ENCODE results near the gene PRMT7. TPM values are rescaled to one million over a fixed set of nuclear protein-coding genes. Genes with fewer than 3 reads are reported as not detected.
A peak's percentile ranks its signal among the peaks of the same experiment; 100 is the strongest.

PRMT7 gene
- total RNA-seq, 1 donor from 2014 or later = 50.0 TPM

DNA sequence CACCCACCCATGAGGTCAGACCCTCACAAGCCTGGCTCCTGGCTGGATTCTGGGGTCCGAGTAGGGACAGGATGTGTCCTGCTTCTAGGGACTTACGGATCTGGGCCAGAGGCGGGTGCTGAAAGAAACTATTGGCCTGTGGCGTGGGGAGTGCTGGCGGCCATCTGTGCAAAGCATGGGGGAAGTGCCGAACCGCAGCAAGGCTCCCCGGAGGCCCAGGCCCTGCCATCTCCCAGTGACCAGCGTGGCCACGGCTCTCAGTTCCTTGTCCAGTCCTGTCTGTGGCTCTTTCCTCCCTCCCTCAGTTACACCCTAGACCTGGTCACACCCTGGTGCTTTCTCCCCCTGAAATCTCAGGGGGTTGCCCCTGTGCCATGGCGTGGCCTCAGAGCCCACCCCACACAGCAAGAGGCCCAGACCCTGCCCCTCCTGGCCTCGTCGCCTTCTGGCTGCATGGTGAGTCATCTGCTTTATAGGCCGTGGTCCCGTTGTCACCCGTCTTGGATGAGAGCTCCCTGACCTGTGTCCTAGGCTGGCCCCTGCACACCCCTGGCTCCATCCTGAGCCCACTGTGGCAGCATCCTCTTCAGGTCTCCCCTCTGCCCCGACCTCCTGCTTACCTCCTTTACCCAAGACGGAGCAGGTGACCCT lies 54.5 kb downstream of the PRMT7 start:
- DNase-seq = no peak

DNA sequence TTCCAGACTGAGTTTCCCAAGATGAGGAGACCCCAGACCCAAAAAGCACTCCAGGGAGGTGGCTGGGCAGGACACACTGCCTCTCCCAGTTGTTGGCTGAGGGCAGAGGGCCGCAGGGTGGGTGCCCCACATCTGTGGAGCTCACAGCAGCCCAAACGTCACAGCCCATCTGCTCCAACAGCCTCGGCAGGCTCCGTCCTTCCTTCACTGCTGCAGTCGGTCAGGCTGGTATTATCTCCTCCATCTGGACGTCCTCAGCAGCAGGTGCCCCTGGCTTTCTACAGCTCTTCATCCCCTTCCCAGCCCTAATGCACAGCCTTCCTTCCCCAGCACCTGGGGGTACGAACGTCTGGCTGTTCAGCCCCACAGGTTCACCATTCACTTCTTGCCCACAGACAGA lies 55.2 kb downstream of the PRMT7 start:
- no peak for DNase-seq

DNA sequence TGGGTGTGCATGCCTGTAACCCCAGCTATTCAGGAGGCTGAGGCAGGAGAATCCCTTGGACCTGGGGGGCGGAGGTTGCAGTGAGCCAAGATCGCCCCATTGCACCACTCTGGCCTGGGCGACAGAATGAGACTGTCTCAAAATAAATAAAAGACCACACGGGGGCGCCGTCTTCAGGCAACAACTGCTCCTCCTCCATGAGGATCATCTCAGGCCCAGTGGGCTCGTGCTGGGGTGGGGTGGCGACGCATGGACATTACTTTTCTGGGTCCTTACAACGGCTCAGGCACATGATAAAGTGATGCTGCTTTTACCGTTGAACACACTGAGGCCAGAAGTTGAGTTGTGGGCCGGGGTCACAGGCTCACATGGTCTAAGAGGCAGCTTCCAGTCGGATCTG lies 56.2 kb downstream of the PRMT7 start:
- peak; percentile 67 for DNase-seq

DNA sequence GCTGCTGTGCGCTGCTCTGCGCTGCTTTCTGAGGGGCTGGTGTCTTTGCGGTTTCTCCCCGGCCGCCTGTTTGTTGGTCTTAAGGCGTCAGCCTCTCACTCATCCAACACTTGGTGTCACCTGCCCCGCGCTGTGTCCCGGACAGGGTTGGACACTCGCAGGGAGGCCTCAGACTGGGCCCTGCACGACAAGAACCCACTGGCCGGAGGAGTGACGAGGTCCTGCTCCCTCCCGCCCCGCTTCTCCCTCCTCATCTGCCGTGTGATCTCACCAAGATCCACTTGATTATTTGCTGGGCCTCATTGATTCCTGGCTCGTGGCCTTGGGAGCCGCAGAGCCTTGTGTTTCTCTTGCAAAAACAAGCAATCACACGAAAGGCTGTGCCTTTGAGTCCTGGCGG lies 56.6 kb downstream of the PRMT7 start:
- no peak for DNase-seq

DNA sequence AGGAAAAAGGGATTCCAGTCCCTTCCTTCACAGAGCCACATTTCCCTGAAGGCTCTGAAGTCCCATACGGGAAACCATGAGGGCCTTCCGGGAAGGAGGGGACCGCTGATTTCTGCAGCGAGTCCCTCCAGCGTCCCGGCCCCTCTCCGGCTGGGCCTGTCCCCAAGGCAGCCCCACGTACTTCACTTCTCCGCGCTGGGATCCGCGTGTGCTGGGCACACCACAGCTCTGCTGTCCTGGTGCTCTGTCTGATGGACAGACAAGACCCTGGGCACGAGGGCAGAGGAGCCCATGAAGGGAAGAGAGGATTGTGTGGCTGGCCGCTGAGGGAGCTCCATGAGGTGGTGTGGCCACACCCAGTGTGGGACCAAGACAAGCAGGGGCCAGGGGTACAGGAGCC lies 57.1 kb downstream of the PRMT7 start:
- no peak for DNase-seq

DNA sequence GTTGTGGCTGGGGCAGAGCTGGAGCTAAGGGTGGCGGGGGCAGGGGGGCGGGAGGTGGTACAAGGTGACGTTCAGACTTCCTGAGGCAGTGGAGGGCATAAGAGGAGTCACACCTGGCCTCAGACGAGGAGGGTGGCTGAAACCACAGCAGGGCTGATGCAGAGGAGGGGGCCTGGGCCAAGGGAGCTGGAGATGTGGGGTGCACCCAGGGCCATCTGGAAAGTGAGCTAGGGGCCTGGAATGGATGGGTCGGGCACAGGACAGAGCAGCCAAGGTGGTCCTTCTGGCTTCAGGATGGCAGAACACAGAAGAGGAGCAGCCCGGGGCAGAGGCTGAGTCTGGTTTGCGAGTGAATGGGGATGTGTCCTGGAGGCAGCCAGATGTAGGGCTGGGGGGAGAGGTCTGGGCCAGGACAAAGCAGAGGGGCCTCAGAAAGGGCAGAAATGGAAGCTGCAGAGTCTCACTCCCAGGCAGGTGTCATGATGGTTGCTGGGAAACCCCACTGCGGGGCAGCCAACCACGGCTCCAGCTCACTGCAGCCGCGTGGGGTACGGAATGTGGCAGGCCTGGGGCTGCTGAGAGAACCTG lies 57.6 kb downstream of the PRMT7 start:
- no peak for DNase-seq

DNA sequence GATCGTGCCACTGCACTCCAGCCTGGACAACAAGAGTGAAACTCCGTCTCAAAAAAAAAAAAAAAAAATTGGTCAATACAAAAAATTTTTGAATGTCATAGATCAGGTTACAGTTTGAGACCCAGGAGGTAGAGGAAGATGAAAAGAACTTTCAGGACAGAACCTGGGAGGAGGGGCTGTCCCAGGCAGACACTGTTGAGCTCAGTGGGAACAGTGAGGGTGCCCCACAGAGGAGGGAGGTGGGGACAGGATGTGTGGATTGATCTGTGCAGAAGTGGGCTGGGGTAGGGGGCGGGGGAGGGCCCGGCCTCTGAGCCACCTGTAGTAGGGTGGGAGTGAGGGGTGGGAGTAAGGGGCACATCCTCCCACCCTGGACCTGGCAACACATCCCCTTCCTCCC lies 58.3 kb downstream of the PRMT7 start:
- DNase-seq = no peak

DNA sequence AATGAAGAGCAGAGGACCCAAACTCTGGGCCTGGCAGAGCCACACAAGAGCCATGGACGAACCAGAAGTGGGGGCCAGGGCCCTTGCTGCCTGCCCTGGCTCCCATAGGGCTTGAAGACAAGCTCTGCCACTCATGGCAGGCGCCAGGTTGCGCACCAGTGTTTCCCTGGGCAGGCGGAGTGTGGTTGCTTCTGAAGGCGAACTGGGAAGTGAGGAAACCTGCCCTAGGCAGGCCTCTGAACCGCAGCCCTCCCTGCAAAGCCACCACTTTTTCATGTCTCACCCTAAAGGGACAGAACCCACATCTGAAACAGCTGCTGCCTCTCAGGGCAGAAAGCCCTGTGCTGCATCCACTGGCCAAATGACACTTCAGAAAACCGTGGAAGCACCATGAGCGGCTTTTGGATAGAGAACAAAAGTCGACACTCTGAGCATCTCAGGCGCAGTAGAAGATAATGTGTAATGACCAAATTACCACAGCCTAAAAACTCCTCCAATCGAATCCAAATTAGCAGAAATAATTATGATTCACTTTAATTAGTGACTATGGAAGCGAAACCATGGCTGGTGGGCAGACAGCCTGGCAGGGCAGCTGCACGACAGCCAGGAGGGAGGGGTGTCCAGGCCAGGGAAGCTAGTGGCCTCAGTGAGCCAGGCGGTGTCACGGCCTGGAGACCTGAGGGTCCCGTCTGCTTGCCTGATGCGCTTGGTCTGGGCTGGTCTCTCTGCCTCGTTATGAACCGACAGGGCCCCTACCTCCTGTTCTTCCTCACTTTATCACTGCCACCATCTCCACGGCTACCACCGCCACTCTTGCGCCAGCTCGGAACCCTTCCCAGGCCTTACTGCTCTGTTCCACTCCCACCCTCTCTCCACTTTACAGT lies 59.1 kb downstream of the PRMT7 start:
- DNase-seq = no peak

DNA sequence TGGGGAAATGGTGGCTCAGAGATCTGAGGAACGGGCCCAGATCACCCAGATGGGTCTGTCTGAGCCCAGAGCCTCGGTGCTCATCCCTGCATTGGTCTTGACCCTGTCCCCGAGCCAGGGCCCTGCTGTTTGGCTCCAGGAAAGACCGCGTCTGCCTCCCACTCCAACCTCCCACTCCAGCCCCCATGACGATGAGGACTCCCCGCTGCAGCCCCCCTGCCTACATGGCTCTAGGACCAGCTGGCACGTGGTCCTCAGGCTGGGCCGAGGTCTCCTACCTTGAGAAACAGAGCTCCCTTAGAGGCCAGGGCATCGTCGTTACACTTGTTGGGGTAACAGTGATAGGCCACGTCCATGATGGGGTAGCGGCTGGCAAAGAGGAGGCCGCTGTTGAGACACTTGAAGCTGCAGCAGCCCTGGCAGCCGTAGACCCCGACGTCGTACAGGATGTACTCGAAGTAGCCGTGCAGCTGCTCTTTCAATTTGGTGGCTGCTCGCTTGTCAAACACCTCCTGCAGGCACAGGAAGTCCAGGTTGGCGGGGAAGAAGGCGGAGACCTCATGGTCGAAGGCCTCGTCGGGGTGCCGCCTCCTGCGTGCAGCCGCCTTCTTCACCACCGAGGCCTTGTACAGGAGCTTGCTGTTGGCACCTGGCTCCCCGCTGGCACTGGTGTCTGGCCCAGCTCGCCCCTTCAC lies 59.9 kb downstream of the PRMT7 start:
- no peak for DNase-seq

DNA sequence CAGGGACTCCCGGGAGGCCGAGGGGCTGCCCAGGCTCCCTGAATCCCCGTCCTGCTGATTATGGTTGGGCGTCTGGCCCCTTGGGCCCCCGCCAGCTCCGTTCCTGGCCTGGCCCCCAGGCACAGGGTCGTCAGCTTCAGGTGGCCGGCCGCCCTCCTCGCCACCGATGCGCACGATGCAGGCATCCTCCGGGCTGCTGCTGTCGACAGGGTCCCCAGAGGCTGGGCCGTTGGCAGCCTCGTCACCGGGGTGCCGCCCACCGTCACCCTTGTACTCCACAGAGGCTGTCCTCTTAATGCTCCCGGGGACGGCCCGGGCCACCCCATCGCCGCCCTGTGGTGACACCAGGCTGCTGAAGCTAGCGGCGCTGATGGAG lies 60.4 kb downstream of the PRMT7 start:
- no peak for DNase-seq

DNA sequence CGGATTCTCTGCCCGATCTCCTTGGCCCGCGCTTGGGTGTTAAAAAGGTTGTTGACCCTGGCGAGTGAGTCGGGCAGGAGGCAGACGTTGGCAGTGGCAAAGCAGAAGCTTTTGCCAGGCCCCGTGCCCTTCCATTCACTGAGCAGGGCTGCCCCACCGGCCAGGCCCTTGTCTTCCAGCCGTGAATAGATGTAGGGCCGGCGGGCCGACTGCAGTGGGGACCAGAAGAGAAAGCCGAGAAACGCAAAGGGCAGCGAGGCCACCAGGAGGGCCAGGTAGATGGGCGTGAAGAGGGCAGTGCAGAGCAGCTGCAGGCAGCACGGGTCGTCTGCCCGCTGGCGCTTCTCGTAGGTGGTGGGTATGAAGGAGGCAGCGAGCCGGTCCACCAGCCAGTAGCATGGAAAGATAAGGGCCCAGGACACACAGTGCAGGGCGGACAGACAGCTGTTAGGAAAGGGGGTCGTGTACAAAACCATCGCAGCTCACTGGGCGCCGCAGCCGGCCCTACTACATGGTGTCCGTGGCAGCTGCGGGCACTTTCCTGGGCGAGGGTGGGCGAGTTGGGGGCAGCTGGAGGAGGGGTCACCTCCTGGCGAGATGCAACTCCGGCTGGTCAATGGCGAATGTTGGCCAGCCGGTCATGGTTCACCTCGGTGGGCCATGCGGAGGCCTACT lies 61.0 kb downstream of the PRMT7 start:
- no peak for DNase-seq

DNA sequence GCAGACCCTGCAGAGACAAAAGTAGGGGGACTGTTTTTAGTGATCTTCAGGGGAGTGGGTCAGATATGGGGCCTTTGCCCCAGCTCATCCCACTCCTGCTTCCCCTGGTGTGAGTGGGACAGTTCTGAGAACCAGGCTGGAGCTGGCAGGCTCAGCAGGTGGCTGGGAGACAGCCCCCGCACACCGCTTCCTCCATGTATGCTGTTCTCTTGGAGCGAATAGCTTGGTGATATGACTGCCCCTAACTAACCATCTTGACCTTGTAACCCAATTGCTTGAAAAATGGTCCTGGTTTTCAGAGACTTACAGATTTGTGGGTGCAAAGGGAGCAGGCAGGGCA lies 61.5 kb downstream of the PRMT7 start:
- no peak for DNase-seq

DNA sequence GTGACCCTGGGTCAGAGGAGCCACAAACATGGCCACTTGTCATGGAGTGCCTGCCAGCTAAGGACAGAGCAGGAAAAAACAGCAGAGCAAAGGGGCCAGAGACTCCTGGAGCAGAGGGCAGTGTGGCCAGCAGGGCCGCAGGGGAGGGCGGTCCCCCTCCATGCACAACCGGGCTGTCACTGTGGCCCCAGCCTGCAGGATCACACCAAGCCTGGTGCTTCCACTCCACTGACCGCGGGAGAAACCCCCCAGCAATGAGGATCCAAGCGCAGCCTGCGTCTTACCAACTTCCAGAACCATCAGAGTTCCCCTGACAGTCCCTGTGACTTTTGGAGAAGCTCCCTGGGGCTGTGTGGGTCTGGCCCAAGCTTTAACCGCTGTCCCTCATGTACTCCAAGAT lies 62.0 kb downstream of the PRMT7 start:
- no peak for DNase-seq

DNA sequence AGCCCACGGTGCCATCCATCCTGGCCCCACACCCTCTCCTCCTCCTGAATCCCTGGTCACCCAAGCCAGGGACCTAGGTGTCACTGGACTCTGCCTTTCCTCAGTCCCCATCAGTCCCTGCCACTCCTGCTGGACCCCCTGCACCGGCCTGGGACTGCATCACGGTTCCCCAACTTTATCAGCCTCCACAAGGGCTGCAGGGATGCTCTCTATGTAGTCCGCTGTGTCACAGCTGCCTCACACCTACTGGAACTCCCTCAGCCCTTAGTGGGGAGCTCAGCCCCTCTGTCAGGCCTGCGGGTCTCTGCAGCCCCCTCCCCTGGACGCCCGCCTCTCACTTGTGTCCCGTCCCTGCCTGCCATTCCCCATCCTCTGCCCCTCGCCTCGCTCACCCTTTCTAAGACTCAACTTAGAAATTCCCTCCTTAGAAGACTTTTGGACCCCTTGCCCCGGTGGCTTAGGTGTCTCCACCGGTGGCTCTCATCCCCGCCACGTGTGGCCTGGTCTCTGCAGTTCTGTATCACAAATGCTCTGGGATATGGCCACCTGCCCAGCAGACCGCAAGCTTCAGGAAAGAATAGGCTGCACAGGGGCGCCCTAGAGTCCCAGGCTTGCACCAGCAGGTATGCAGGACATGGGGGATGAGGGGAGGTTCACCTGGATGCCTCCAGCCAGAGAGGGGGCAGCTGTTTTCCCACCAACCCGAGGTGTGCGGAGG lies 62.9 kb downstream of the PRMT7 start:
- no peak for DNase-seq

DNA sequence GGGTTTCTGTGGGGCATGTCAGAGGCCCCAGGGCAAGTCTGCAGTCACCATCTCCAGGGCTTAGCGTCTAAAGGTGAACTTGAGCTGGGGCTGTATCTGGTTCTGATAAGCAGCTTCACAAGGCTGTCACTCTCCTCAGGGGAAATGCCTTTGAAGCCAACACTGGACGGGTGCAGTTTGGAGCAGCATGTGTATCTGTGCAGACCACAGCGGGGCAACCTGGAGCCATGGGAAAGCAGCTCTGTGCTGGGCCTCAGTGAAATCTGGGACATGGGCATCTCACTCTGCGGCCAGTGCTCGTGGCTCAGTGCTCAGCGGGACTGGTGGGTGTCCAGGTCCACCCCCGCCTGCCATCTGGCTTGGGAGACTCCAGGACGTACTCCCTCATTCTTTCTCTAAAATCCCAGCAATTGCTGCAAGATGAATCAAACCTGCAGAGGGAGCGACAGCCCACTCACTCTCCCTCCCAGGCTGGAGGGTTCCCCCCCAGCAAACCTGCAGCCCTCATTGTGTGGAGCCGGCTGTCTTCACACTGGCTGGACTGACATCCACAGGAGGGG lies 63.5 kb downstream of the PRMT7 start:
- no peak for DNase-seq

DNA sequence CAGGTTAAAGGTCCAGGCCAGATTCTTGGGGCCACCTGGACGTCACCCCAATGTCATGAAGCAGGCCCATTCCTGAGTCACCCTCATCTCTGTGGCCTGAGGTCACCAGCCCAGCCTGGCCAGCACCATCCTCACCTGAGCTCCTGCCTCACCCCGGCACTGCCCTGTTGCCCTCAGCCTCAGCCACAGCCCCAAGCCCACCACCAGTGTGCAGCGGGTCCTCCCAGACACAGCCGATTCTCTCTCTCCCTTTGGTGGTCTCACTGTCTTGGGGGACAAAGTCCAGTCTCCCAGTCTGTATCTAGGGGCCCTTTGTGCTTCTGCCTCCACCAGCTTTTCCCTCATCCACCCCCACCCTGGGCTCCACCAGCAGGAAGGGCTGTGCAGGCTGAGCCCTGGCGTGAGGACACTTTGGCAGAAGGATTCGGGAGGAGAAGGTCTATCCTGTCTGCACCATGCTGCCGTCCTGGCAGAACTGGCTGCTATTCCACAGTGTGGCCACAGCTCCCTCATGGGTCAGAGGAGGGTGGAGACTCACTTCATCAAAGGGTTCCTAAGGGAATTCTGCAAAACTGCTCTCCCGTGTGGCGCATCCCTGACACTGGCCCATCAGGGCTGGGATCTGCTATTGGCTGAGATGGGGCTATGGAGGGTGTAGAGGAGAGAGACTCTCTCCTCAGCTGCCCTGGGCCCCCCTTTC lies 64.3 kb downstream of the PRMT7 start:
- DNase-seq = no peak

DNA sequence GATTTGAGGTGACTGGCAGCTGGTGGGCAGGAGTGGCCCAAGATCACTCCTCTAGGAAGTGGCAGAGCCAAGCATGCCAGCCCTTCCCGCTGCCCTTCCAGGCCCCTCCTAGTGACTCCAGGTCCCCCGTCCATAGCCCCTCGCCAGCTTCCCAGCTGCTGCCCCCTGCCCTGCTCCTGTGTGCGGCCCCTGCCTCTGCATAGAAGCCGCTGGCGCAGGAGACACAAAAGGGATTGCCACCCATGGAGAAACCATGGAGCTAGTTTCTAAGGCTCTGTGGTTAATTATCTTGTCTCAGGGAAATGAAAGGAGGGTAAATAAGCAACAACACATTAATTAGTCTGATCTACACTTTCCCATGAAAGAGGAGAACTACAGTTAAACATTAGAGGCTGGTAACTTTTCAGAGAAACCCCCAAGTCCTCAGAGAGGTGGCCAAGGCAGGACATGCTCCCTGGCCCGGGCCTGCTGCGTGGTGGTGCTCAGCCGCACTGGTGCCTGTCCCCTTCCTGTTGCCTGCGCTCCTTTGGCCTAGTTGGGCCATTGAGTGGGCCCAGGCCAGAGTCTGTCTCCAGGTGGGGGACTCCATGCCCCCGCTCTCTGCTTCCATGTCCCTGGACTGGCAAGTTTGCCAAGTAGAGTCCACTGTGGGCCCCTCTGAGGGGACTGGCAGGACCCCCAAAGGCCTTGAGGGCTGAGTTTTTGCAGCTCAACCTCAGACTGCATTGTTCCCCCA lies 65.2 kb downstream of the PRMT7 start:
- no peak for DNase-seq

DNA sequence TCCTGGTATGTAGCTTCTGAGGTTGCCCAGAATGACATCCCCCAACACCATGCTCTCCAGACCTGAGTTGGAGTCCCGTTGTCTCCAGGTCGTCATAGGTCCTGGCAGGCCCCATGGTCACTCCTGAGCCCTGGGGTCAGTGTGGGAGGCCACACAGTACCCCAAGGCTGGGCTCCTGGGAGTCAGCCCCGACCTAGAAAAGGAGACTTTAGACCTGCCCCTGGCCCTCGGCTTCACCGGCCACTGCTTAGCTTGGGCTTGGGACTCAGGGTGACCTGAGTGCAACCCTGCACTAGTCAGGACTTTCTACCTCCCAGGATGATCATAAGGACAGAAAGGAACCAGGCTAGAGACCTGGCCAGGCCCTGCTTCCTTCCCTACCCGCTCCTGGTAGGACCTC lies 65.8 kb downstream of the PRMT7 start:
- DNase-seq = no peak

DNA sequence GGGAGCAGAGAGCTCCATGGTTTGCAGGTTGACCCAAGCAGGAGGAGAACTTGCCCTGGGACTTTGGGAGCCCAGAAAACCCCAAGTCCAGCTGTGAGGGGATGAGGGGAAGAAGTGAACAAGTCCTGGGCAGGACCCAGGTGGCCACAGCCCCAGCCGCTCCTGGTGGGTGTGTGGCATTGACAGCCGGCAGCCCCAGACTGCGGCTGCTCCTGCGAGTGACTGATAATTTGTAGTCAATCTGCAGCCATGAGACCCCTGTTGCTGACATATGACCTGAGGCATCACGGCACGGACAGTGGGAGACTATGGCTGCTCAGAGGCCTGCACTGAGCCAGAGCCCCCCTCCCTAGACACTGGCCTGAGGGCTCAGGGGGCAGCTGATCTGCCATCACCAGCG lies 66.4 kb downstream of the PRMT7 start:
- DNase-seq = no peak

DNA sequence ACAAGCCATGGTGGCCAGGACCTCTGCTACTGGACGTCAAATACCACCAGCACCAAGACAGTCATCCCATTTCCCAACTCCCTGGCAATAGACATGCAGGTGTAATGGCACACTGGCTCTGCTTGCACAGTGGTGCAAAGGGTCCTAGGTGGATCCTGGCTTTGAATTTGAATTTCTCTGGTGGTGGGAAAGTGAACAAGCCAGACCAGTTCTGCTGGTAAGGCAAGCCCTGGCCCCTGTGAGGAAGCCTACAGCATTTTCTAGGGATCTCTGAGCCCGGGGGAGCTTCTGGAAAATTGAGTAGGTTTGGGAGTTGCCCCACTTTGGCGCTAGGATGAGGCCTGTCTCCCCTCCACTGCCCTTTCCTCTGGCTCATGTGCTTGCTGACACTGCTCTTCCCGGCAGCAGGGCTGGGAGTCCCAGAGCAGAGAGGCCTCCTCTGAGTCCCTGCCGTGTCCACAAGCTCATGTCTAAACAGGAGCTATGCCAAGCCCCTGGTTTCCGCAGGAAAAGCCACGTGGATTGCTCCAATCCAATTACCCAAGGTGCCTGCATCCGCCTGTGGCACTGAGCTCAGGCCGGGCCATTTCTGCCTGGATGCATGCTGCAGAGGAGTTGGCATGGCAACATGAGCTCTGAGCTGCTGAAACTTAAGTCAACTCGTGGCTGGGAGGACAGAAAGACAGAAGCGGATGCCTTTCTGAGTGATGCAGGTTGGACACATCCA lies 67.0 kb downstream of the PRMT7 start:
- DNase-seq = peak; percentile 84

Measured in dermis blood vessel endothelial cell (primary cell).